Metanephros (tissue), 1 donor: ENCODE data around the gene UNK. TPM values are rescaled to one million over a fixed set of nuclear protein-coding genes. Genes with fewer than 3 reads are reported as not detected.

Source experiments
- total RNA-seq: library from RNA; depleted of rRNA; stranded (reverse); fragments of >200 nt; gene quantifications from one replicate; pipeline ENCODE4 v1.2.3, GENCODE V29; 2014

UNK gene
- total RNA-seq: 60.3 TPM

DNA sequence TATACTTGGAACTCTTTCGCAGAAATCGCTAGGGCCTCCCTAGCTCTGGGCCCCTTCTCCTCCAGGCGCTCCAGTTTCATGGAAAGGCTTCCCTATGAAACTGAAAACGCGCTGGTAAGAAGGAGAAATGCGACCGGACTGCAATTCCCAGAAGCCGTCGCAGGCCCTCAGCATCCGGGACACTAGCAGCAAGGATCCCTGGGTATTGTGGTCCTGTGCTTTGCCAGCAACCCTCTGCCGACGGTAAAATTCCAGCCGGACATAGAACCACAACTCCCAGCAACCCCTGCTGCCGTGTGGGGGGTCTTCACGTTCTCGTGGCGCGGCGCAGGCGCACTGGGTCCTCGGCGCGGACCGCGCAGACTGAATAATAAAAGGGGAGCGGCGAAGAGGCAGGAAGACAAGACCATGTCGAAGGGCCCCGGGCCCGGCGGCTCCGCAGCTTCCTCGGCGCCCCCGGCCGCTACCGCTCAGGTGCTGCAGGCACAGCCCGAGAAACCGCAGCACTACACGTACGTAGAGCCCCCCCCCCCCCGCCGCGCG is at the start of gene UNK:
TSS of gene UNK (plus strand) at position 334 of the 543 bp plus-strand sequence. CDS start at position 409, 75 bp downstream.

GRCh38 chr17:75764711-75765421 is 19.7 kb upstream of the UNK start, which contains the start of gene GALK1:
Gene GALK1, minus strand, starts transcription at chr17:75765192. Its CDS starts 56 bp downstream, at chr17:75765136.

GRCh38 chr17:75843577-75844529 is 59.2 kb downstream of the UNK start, which contains the start of gene UNC13D:
Gene UNC13D, minus strand, starts transcription at chr17:75844404. Its CDS starts 67 bp downstream, at chr17:75844337.

GRCh38 chr17:75855310-75856061 is 70.9 kb downstream of the UNK start, which contains the start of gene WBP2:
Gene WBP2, minus strand, starts transcription at chr17:75855335. Its CDS starts 38 bp downstream, at chr17:75855297.

Other genes with a start within 250 kb of the UNK start
- 260 TPM for gene MYO15B, start 197.0 kb upstream of the UNK start, total RNA-seq
- gene SMIM5, start 151.4 kb upstream of the UNK start, total RNA-seq: 20.1 TPM
- 36.8 TPM for gene RECQL5, start 117.7 kb upstream of the UNK start, total RNA-seq
- gene SAP30BP, start 117.5 kb upstream of the UNK start, total RNA-seq: 38.3 TPM
- gene ITGB4, start 63.3 kb upstream of the UNK start, total RNA-seq: 9.5 TPM
- 31.0 TPM for gene GALK1, start 19.6 kb upstream of the UNK start, total RNA-seq
- 12.6 TPM for gene UNC13D, start 59.6 kb downstream of the UNK start, total RNA-seq
- gene WBP2, start 70.5 kb downstream of the UNK start, total RNA-seq: 38.6 TPM
- gene TRIM47, start 93.8 kb downstream of the UNK start, total RNA-seq: 25.9 TPM
- 23.2 TPM for gene TRIM65, start 112.1 kb downstream of the UNK start, total RNA-seq
- gene MRPL38, start 120.1 kb downstream of the UNK start, total RNA-seq: 61.1 TPM
- gene FBF1, start 156.2 kb downstream of the UNK start, total RNA-seq: 16.5 TPM
- gene ACOX1, start 194.4 kb downstream of the UNK start, total RNA-seq: 56.1 TPM
- 24.6 TPM for gene TEN1, start 194.4 kb downstream of the UNK start, total RNA-seq
- 7.3 TPM for gene CDK3, start 216.0 kb downstream of the UNK start, total RNA-seq
- gene EVPL, start 242.5 kb downstream of the UNK start, total RNA-seq: 28.3 TPM